ENCODE results near the gene PRDM8. TPM values are rescaled to one million over a fixed set of nuclear protein-coding genes. Genes with fewer than 3 reads are reported as not detected.

The PRDM8 gene
- total RNA-seq, 1 experiment from 2014 or later, result 5.3 TPM

DNA sequence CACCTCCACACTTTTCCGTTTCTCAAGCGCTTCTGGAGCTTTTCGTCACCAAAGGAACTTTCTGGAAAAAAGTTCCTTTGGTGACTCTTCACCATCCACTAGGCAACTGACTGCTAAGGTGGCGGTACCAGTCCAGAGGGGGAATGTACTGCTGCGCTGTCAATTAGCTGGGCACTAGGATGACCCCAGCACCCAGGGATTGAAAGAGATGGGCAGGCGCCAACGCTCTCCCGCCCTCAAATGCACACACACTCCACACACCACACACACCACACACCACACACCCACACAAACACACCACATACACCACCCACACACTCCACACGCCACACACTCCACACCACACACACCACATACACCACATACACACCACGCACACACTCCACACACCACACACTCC is 10.4 kb downstream of the PRDM8 start:
- POLR2A ChIA-PET, result no interaction called here
- H3K9me3 ChIP-seq (ENCODE audit: control insufficient read depth, insufficient read depth, low read depth, low read length), result no peaks in the 10 kb centered on the region
- DNase-seq (ENCODE audit: low read depth, low spot score) (no peak), ATAC-seq (no peak)
- no peak for TF ChIP-seq POLR2AphosphoS5 (IDR thresholded peaks at IDR 0.05; ENCODE audit: low read depth, low read length)
- TF ChIP-seq, protein P1, sequence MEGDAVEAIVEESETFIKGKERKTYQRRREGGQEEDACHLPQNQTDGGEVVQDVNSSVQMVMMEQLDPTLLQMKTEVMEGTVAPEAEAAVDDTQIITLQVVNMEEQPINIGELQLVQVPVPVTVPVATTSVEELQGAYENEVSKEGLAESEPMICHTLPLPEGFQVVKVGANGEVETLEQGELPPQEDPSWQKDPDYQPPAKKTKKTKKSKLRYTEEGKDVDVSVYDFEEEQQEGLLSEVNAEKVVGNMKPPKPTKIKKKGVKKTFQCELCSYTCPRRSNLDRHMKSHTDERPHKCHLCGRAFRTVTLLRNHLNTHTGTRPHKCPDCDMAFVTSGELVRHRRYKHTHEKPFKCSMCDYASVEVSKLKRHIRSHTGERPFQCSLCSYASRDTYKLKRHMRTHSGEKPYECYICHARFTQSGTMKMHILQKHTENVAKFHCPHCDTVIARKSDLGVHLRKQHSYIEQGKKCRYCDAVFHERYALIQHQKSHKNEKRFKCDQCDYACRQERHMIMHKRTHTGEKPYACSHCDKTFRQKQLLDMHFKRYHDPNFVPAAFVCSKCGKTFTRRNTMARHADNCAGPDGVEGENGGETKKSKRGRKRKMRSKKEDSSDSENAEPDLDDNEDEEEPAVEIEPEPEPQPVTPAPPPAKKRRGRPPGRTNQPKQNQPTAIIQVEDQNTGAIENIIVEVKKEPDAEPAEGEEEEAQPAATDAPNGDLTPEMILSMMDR (IDR thresholded peaks at IDR 0.05), result no peak
- no peak for TF ChIP-seq TCF7L2 (IDR thresholded peaks at IDR 0.05; ENCODE audit: low read depth, low read length)
- TF ChIP-seq SIN3A (IDR thresholded peaks at IDR 0.05; ENCODE audit: borderline replicate concordance, insufficient read depth, low read depth, low read length), result no peak
- TF ChIP-seq, protein P2, sequence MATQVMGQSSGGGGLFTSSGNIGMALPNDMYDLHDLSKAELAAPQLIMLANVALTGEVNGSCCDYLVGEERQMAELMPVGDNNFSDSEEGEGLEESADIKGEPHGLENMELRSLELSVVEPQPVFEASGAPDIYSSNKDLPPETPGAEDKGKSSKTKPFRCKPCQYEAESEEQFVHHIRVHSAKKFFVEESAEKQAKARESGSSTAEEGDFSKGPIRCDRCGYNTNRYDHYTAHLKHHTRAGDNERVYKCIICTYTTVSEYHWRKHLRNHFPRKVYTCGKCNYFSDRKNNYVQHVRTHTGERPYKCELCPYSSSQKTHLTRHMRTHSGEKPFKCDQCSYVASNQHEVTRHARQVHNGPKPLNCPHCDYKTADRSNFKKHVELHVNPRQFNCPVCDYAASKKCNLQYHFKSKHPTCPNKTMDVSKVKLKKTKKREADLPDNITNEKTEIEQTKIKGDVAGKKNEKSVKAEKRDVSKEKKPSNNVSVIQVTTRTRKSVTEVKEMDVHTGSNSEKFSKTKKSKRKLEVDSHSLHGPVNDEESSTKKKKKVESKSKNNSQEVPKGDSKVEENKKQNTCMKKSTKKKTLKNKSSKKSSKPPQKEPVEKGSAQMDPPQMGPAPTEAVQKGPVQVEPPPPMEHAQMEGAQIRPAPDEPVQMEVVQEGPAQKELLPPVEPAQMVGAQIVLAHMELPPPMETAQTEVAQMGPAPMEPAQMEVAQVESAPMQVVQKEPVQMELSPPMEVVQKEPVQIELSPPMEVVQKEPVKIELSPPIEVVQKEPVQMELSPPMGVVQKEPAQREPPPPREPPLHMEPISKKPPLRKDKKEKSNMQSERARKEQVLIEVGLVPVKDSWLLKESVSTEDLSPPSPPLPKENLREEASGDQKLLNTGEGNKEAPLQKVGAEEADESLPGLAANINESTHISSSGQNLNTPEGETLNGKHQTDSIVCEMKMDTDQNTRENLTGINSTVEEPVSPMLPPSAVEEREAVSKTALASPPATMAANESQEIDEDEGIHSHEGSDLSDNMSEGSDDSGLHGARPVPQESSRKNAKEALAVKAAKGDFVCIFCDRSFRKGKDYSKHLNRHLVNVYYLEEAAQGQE (IDR thresholded peaks at IDR 0.05; ENCODE audit: insufficient read depth in 1 of 2, low read depth in 2 of 2, low read length in 1 of 2), result no peak
- CTCF ChIA-PET, result no interaction called here
- no TSS peak for BruUV-seq (replicated peaks)
- no peaks in the 10 kb centered on the region for H3K4me1 ChIP-seq (ENCODE audit: control insufficient read depth, insufficient read depth, low read length)
- intact Hi-C loops (cut with micrococcal nuclease; ENCODE audit: unreplicated experiment) (no loop called here), in situ Hi-C loops (cut with HindIII; ENCODE audit: low pct_unique_long_range_greater_than_20kb, low sequenced_read_pairs) (no loop called here)
- H3K27ac ChIP-seq (ENCODE audit: low read length), result no peak overlapping the region
- H3K36me3 ChIP-seq (ENCODE audit: control insufficient read depth, insufficient read depth, low read length), result no peaks in the 10 kb centered on the region
- no peak overlapping the region for H3K4me3 ChIP-seq (ENCODE audit: low read depth in 2 of 2, low read length in 2 of 2)
- H3K27me3 ChIP-seq (ENCODE audit: control insufficient read depth, insufficient read depth, low read length), result no peaks in the 10 kb centered on the region

DNA sequence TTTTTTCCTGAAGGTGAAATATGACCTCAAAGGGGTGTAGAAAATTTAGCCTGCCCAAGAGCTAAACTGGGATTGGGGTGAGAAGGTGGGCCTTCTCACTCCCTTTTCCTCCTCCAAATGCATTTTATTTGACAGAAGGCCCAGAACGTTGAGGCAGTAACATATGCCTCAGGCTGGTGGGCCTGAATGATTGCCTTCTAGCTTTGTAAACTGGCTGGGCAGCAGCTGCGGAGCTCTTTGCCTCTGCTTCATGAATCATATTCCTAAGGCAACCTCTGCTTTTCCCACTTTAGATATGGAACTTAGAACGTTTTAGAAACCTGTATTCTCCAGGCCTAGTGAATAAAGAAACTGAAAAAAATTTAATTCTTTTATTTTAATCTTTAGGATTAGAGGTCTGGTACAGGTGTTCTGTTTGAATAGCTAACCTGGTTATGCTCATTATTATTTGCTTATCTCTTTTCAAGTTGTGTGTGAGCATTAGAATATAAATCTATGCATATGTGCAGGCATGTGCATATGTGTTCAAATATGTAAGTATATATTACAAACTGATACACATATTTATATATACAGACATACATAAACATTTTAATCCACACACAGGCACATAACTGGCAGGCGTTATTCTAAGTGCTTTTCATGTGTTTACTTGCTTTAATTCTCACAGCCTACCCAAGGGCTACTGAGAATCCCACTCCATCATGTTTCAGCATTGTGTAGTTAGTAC is 11.5 kb downstream of the PRDM8 start:
- H3K4me3 ChIP-seq (ENCODE audit: low read depth in 2 of 2, low read length in 2 of 2), result no peak overlapping the region
- POLR2A ChIA-PET, result interaction anchor here (0.7 kb wide), 1 partner anchor 233 kb away, joined by 3 read pairs; no protein-coding TSS in a partner anchor
- TF ChIP-seq SIN3A (IDR thresholded peaks at IDR 0.05; ENCODE audit: borderline replicate concordance, insufficient read depth, low read depth, low read length), result no peak
- TF ChIP-seq TCF7L2 (IDR thresholded peaks at IDR 0.05; ENCODE audit: low read depth, low read length), result no peak
- TF ChIP-seq, protein P1 (IDR thresholded peaks at IDR 0.05), result no peak
- intact Hi-C loops (cut with micrococcal nuclease; ENCODE audit: unreplicated experiment), result no loop called here
- DNase-seq (ENCODE audit: low read depth, low spot score) (no peak), ATAC-seq (no peak)
- no peaks in the 10 kb centered on the region for H3K27me3 ChIP-seq (ENCODE audit: control insufficient read depth, insufficient read depth, low read length)
- no peak overlapping the region for H3K27ac ChIP-seq (ENCODE audit: low read length)
- no peaks in the 10 kb centered on the region for H3K36me3 ChIP-seq (ENCODE audit: control insufficient read depth, insufficient read depth, low read length)
- no peaks in the 10 kb centered on the region for H3K4me1 ChIP-seq (ENCODE audit: control insufficient read depth, insufficient read depth, low read length)
- no peaks in the 10 kb centered on the region for H3K9me3 ChIP-seq (ENCODE audit: control insufficient read depth, insufficient read depth, low read depth, low read length)
- no TSS peak for BruUV-seq (replicated peaks)
- CTCF ChIA-PET, result no interaction called here
- in situ Hi-C loops (cut with HindIII; ENCODE audit: low pct_unique_long_range_greater_than_20kb, low sequenced_read_pairs), result no loop called here
